ENCODE data around the gene USH1G. TPM values are rescaled to one million over a fixed set of nuclear protein-coding genes. Genes with fewer than 3 reads are reported as not detected.

The USH1G gene
- total RNA-seq, 6 experiments from 2014 or later = not detected

- no peaks in the 10 kb centered on the region; the same call in 1 of the 2 replicates for H3K9me3 Mint-ChIP-seq
- peaks cover 5% of the 10 kb centered on the region; the same call in 1 of the 2 replicates for H3K36me3 Mint-ChIP-seq (ENCODE audit: low read depth)
- TF ChIP-seq, protein P1, sequence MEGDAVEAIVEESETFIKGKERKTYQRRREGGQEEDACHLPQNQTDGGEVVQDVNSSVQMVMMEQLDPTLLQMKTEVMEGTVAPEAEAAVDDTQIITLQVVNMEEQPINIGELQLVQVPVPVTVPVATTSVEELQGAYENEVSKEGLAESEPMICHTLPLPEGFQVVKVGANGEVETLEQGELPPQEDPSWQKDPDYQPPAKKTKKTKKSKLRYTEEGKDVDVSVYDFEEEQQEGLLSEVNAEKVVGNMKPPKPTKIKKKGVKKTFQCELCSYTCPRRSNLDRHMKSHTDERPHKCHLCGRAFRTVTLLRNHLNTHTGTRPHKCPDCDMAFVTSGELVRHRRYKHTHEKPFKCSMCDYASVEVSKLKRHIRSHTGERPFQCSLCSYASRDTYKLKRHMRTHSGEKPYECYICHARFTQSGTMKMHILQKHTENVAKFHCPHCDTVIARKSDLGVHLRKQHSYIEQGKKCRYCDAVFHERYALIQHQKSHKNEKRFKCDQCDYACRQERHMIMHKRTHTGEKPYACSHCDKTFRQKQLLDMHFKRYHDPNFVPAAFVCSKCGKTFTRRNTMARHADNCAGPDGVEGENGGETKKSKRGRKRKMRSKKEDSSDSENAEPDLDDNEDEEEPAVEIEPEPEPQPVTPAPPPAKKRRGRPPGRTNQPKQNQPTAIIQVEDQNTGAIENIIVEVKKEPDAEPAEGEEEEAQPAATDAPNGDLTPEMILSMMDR (IDR thresholded peaks at IDR 0.05) = no peak
- H3K27me3 Mint-ChIP-seq (ENCODE audit: insufficient read depth) = peaks cover 20% of the 10 kb centered on the region
- peaks cover 7% of the 10 kb centered on the region for H3K4me1 Mint-ChIP-seq (ENCODE audit: low read depth)
- H3K4me3 Mint-ChIP-seq = no peak overlapping the region
- no peak for DNase-seq
- H3K27ac Mint-ChIP-seq = no peak overlapping the region
Measured at GRCh38 chr17:74968361-74968780, 45.3 kb upstream of the USH1G start.

DNA sequence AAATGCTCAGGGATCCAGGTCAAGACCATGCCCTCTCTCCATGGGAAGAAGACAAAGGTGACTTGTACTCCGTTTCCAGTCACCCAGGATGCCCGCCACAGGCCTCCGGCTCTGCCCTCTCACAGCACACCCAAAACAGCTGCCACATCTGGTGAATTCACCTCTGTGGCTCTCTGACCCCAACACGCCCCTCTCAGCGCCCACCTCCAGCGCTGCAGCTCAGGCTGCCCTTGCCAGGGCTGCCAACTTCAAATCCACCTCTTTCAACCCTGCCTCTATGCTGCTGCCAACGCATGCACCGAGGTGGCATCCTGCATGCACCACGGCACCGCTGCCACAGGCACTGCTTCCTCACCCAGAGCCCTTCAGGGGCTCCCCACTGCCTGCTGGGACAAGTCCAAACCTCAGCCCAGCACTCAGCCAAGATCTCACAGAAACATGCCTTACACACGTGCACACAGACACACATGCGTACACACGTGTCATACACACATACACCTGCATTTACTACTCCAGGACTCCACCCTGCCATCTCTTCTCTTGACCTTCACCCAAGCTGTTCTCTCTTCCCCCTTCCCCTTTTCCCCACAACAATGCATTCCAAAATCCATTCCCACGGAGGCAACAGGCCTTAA is 42.0 kb upstream of the USH1G start:
- Mint-ChIP-seq H3K27ac (no peak overlapping the region), H3K9me3 (no peaks in the 10 kb centered on the region), H3K36me3 (ENCODE audit: low read depth) (no peaks in the 10 kb centered on the region), H3K4me3 (no peak overlapping the region), H3K4me1 (ENCODE audit: low read depth) (peaks cover 11% of the 10 kb centered on the region), H3K27me3 (ENCODE audit: insufficient read depth) (peaks cover 3% of the 10 kb centered on the region)
- DNase-seq = no peak
- TF ChIP-seq, protein P1 (IDR thresholded peaks at IDR 0.05) = no peak

GRCh38 chr17:74964246-74964761 is 41.2 kb upstream of the USH1G start:
- Mint-ChIP-seq H3K27me3 (ENCODE audit: insufficient read depth) (peaks cover 4% of the 10 kb centered on the region), H3K27ac (no peak overlapping the region), H3K4me1 (ENCODE audit: low read depth) (peaks cover 15% of the 10 kb centered on the region), H3K4me3 (no peak overlapping the region), H3K9me3 (no peaks in the 10 kb centered on the region), H3K36me3 (ENCODE audit: low read depth) (no peaks in the 10 kb centered on the region)
- no peak for DNase-seq
- TF ChIP-seq, protein P1 (IDR thresholded peaks at IDR 0.05) = no peak

DNA sequence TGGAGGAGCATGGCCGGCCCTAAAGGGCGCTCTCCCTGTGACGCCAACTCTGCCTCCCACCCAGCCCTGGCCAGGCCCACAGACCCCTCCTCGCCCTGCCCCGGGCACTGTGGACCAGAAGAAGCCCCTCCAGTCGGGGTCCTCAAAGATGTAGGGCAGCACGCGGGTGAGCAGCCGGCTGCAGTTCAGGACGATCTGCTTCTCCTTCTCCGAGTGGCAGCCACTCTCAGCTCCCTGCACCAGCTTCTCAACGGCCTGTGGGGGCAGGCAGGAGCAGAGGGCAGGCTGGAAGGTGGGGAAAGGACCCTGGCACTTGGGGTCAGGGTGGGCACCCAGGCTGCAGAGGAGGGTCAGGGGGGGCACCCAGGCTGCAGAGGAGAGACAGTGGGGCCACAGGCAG is 40.6 kb upstream of the USH1G start:
- Mint-ChIP-seq H3K4me3 (no peak overlapping the region), H3K9me3 (no peaks in the 10 kb centered on the region), H3K27ac (no peak overlapping the region), H3K36me3 (ENCODE audit: low read depth) (no peaks in the 10 kb centered on the region), H3K27me3 (ENCODE audit: insufficient read depth) (peaks cover 2% of the 10 kb centered on the region), H3K4me1 (ENCODE audit: low read depth) (peaks cover 15% of the 10 kb centered on the region)
- no peak for DNase-seq
- TF ChIP-seq, protein P1 (IDR thresholded peaks at IDR 0.05) = peak; percentile 39; the same call in 1 of the 2 replicates

GRCh38 chr17:74962622-74963394 is 39.8 kb upstream of the USH1G start:
- Mint-ChIP-seq H3K9me3 (no peaks in the 10 kb centered on the region), H3K4me3 (no peak overlapping the region), H3K27me3 (ENCODE audit: insufficient read depth) (peaks cover 2% of the 10 kb centered on the region), H3K27ac (no peak overlapping the region), H3K36me3 (ENCODE audit: low read depth) (no peaks in the 10 kb centered on the region), H3K4me1 (ENCODE audit: low read depth) (peaks cover 15% of the 10 kb centered on the region)
- DNase-seq = no peak
- TF ChIP-seq, protein P1 (IDR thresholded peaks at IDR 0.05) = no peak

All from HFFc6 (cell line).